CD4-positive, alpha-beta T cell treated with Interferon gamma for 1 hour (primary cell): Measurements from ENCODE around the gene SH2B3.

Experiments
- DNase-seq: peaks from one replicate; pipeline ENCODE4 v3.0.0-alpha.2; 2020

Gene SH2B3

DNA sequence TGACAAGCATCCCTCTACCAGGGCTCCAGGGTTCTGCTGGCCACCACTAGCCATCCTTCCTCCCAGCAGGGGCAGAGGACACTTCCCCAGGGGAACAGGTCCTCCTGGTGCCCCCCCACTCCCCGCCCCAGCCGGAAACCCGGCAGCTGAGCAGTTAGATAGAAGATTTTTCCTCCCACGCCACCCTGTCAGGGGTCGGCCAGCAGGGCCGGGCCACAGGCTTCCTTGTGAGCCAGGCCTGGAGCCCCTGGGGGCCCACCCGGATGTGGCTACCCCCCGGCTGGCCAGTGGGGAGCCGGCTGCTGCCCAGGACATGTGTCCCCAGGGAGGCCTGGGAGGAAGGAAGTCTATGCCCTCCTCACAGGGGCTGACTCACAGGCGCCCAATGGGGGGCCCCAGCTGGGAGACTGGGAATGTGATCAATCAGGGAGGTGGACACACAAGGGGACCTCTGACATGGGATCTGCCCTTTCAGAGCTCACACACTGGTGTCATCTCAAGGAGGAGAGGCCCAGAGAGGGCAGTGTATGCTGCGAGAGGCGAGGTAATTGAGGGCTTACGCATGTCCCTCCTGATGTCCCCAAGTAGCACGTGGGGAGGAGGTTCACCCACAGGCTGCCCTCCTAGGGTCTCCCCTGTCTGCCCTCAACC is 4.2 kb downstream of the SH2B3 start:
- DNase-seq: no peak

DNA sequence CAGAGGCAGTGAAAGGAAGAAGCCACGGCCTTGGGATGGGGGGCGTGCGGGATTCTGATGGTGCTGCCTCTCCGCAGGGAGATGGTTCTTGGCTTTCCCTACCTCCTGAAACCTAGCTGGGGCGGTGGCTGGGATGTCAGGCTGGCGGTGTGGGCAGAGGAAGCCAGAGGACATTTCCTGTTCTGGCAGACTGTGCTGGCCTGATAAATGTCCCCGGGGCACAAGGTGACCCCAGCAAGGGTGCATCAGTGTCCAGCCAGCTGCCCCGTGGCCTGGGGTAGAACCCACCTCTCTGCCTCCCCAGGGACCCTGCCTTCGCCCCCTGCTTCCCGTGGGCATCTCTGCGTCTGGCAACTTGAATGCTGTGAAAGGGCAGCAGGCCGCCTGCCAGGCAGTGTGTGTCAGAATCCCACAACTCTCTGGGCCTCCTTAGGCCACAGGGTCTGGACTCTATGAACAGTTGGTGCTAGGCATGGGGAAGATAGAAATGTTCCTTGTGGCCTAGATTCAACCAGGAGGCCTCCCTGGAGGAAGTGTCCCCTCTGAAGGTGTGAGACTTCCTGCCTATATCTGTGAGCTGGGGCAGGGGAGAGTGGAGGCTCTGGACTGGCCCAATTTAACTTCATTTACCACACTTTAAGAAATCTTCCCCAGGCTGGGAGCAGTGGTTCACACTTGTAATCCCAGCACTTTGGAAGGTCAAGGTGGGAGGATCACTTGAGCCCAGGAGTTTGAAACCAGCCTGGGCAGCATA is 4.9 kb downstream of the SH2B3 start:
- no peak for DNase-seq

DNA sequence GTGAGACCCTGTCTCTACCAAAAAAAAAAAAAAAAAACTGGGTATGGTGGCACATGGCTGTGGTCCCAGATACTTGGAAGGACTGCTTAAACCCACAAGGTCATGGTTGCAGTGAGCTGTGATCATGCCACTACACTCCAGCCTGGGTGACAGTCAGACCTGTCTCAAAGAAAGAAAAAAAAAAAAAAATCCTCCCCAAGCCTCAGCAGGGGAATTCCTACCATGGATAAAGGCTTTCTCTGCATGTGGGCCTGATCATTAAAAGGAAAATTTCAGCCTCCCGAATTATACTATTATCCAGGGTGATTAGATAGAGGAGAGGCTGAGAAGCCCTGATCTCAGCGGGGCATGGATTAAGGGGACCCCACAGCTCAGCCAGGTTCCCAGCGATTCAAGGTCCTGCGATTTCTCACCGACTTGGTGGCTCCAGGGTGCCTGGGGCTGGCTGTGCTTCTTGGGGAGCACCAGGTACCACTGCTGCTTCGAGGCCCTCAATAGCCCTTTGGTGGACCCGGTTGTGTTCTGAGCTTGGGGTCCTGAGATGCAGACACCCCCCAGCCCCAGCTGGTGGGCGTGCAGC is 5.6 kb downstream of the SH2B3 start:
- DNase-seq: no peak

DNA sequence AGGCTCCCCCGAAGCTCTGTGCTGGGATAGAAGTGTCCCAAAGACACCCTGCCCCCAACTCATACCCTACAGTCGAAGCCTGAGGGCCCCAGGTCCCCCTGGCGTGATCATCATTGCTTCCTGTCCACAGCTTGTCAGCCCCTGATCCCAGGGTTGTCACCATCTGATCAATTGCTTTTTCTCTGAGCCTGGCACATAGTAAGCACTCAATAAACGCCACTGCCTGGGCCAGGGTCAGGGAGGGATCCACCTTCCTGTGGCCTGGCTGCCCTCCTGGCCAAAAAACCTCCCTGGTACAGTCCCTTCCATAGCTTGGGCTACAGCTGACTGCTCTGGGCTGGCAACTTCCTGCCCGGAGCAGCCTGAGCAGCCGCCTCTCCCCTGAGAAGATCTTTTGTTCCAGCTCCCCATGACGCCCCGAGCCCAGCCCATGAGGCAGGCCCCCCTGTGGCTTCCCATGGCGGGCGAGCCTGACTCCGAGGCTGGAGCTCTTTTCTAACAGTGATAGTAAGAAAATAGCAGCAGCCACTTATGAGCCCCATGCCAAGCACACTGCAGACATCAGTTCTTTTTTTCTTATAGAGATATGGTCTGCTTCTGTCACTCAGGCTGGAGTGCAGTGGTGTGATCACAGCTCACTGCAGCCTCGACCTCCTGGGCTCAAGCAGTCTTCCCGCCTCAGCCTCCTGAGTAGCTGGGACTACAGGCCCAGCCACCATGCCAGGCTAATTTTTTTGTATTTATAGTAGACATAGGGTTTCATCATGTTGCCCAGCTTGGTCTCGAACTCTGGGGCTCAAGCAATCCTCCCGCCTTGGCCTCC is 6.5 kb downstream of the SH2B3 start:
- no peak for DNase-seq

DNA sequence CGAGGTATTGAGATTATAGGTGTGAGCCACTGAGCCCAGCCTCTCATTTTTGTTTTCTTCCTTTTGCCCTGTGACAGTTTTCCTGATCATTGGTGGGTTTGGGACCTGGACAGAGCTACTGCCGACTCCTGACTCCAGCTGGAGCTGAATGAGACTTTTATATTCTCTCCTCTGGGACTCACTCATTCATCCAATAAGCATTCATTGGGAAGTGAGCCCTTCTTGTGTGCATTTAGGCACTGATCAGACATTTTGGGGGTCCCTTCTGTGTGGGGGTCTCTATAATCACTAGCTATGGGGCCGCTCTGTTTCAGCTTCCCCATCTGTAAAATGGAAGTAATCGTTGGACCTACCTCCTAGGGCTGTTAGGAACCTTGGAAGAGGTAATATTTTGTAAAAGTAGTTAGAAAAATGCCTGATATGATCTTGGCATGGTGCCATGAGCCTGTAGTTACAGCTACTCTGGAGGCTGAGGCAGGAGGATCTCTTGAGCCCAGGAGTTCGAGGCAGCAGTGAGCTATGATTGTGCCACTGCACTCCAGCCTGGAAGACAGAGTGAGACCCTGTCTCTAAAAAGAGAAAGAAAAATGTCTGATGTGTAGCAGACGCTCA is 7.2 kb downstream of the SH2B3 start:
- no peak for DNase-seq

DNA sequence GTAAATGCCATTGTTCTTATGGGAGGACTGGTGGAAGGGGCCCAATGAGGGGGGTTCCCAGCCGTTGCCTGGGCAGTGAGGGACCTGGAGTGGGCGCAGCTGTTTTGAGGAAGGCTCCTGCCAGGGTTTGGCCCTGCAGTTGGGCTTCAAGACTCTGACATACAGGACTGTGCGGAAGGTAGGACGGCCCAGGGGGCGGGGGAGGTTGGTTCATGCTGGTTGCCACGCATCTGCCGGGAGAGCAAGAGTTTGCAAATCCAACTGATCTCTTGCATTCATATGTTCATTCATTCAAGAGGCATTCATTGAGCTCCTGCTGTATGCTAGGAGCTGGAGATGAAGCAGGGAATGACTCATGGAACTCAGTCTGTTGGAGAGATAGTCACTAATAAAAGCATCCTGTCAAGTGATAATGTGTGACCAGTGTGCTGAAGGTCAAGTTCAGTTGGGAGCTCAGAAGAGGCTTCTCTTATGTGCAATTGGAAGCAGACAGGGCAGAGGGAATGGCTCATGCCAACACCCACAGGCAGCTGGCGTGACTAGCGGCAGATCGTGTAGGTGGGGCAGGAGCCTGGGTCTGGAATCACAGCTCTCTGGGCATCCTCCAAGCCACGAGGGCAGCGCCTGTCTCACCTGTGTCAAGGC is 7.8 kb downstream of the SH2B3 start:
- no peak for DNase-seq

DNA sequence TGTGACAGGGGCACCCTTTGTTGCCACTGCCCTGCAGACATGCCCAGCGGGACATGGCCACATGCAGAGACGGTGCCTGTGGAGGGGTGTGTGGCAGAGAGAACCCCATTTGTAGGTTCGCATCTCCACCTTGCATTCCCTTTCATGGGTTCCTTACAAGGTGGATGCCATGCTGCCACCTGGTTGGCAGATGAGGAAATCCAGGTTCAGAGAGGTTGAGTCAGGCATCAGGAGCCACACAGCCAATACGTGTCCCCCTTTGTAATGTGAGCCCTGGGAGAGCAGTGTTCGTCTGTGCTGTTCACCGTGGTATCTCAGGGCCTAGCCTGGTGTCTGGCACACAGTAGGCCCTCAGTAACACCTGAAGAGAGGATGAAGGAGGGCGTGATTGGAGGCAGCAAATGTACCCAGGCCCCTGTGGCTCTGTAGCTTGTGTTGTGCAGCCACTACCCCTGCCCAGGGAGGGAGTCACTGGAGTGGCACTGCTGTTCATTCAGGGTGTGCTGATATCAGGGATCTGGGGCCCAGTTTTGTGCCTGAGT is 9.1 kb downstream of the SH2B3 start:
- DNase-seq: no peak

DNA sequence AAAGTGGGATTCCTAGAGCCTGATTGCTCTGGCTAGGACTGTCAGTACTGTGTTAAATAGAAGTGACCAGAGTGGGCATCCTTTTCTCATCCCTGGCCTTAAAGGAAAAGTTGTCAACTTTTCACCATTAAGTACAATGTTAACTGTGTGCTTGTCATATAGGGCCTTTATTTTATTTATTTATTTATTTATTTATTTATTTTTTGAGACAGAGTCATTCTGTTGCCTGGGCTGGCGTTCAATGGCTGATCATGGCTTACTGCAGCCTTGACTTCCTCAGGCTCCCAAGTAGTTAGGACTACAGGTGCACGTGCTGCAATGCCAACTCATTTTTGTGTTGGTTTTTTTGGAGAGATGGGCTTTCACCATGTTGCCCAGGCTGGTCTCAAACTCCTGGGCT is 11.6 kb downstream of the SH2B3 start:
- DNase-seq: no peak

DNA sequence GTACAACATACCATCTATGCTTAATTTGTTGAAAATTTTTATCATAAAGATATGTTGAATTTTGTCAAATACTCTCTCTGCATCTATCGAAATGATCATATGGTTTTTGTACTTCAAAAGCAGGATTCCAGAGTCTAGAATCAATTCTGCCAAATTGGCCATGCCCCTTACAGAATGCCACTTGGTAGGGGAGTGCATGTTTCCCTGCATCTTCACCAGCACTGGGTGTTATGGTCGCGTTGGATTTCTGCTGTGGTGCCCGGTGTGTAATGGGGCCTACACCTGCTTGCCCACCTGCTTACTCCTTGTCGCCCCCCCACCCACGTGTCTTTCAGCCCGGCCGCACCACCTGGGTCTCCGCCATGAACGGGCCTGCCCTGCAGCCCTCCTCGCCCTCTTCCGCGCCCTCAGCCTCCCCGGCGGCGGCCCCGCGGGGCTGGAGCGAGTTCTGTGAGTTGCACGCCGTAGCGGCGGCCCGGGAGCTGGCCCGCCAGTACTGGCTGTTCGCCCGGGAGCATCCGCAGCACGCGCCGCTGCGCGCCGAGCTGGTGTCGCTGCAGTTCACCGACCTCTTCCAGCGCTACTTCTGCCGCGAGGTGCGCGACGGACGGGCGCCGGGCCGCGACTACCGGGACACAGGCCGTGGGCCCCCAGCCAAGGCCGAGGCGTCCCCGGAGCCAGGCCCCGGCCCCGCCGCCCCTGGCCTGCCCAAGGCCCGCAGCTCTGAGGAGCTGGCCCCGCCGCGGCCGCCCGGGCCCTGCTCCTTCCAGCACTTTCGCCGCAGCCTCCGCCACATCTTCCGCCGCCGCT is 12.3 kb downstream of the SH2B3 start:
- no peak for DNase-seq

DNA sequence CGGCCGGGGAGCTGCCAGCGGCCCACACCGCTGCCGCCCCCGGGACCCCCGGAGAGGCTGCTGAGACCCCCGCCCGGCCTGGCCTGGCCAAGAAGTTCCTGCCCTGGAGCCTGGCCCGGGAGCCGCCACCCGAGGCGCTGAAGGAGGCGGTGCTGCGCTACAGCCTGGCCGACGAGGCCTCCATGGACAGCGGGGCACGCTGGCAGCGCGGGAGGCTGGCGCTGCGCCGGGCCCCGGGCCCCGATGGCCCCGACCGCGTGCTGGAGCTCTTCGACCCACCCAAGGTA is 12.8 kb downstream of the SH2B3 start:
- no peak for DNase-seq

DNA sequence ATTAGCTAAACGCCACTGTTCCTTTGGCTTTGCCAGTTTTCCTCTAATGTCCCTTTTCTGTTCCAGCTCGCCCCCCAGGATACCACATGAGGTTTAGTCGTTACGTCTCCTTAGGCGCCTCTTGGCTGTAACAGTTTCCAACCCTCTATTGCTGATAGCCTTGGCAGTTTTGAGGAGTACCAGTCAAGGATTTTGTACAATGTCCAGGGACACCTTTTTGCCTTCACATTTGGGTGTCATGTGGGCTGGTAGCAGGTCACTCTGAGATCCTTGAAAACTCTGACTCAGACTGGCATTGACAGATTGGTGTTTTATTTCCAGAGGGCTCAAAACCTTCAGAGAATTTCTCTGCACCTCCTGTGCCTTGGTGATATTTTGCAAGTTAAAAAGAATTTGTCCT is 14.1 kb downstream of the SH2B3 start:
- no peak for DNase-seq

DNA sequence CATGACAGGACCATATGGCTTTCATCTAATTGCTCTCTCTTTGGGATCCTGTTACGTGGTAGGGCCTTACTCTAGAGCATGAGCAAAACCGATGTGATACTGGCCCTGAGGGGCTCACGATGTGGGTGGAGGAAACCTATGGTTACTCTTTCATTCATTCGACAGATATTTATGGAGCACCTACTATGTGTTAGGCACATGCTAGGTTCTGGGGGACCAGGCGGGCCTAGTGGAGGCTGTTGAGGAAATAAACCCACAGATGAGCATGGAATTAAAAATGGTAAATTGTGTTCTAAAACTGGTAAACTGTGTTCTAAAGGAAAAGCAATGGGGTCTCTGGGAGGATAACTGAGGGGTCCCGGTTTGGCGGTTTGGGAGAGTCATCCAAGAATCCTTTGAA is 14.8 kb downstream of the SH2B3 start:
- DNase-seq: no peak

DNA sequence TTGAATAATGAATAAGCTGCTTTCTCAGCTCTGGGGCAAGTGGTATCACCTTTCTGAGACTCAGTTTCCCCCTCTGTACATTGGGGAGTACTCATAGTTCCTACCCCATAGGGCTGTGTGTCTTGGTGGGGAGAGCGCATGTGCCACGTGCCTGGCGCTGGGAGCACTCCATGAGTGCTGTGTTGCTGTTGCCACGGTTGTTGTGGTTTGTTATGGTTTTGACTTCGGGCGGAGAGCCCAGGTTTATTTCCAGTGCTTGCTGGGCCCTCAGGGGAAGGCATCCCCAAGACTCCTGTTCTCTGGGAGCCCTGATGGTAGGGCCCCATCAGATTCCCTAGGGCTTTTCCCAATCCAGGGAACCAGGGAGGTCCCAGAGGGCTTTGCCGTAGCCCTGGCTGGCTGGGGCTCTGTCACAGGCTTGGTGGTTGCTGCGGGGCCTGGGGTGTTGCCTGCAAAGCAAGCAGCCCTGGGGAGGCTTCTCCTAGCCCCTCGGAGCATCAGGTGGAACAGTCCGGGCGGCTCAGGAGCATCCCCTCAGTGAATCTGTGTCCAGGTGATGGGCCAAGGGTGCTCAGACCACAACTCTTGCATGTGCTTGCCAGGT is 18.6 kb downstream of the SH2B3 start:
- no peak for DNase-seq

DNA sequence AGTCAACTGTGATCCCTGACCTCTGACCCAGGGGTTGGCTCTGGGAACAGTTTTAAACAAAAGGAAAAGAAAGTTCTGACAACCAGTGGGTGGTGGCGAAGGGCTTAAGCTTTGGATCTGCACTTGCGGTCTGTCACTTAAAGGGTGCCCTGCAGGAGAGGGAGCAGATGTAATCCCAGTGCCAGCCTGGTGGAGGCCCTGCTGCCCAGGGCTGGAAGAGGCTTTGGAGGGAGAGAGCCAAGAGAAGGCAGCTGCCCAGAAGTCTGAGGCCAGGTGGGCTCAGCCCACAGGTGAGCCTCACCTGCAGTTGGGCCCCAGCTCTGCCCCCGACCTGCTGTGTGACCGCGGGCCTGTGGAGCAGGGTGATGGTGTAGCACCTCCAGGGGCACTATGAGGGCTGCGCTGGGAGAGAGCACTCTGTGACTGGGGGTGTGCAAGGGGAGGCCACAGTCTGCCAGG is 19.1 kb downstream of the SH2B3 start:
- no peak for DNase-seq

DNA sequence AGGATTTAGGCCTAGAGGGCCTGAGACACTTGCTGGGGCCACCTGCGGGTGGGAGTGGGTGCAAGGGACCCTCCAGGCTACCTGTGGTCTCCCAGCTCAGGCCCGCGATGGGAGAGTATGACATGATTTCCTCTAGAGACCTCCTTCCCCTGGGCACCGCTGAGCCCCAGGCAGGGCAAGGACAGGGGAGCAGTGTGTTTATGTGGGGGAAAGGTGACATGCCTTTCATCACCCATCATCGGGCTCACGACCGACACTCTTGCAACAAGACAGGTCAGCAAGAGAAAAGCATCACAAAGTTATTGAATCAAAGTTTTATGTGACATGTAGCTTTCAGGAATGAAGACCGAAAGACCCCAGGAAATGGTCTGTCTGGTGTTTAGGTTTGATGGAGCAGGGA is 19.9 kb downstream of the SH2B3 start:
- no peak for DNase-seq

DNA sequence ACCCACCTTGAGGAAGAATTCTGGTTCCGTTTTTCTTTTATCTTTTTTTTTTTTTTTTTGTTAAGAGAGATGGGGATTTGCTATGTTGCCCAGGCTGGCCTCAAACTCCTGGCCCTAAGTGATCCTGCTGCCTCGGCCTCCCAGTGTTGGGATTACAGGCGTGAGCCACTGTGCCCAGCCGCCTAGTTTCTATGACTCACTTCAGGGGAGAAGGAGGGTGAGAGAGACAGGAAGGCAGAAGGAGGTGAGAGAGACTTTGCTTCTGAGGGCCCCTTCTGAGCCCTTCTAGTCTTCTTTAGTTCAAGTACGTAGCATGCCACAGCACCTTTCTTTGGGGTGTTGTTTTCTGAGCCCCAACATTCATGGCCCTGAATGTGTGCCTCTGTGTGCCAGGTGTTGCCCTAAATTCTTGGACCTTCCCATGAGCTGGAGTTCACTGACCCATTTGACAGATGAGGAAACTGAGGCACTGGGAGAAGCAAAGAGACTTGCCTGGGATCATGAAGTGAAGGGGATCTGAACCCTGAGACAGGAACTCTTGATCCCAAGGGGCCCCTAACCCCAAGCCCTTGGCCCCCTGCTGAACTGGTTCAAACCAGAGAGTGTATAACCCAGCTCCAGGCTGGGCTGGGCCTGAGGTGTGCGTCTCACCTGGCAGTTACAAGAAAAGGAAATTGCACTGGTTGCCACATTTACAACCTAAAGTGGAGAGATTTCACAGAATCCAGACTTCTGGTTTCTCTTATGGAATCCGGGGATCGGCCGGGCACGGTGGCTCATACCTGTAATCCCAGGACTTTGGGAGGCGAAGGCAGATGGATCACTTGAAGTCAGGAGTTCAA is 20.8 kb downstream of the SH2B3 start:
- peak; percentile 19 for DNase-seq

DNA sequence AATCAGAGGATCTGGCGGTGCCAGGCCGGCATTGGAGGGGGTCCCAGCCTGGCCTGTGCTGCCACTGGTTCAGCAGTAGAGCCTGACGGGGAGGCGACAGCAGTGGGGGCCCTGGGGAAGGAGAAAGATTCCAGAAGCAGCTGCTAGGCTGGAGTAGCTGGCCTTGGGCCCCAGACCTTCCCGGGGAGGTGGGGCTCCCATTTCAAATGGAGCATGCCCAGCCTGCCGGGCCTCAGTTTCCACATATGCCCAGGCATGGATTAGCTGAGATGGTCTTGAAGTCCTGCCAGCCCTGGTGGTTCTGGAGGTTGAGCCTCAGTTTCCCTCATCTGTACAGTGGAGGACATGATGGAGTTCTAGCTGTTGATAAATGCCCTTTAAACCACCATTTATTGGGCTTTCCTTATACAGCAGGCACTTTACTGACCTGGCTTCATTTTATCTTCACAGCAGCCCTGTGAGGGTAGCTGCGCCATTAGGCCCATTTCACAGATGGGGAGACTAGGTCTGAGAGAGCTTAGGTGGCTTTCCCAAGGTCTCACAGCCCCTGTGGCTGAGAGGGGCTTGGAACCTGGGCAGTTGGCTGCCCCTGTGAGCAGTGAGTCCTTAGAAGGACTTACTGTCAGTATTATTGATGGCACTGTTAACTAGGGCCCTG is 21.8 kb downstream of the SH2B3 start:
- no peak for DNase-seq

DNA sequence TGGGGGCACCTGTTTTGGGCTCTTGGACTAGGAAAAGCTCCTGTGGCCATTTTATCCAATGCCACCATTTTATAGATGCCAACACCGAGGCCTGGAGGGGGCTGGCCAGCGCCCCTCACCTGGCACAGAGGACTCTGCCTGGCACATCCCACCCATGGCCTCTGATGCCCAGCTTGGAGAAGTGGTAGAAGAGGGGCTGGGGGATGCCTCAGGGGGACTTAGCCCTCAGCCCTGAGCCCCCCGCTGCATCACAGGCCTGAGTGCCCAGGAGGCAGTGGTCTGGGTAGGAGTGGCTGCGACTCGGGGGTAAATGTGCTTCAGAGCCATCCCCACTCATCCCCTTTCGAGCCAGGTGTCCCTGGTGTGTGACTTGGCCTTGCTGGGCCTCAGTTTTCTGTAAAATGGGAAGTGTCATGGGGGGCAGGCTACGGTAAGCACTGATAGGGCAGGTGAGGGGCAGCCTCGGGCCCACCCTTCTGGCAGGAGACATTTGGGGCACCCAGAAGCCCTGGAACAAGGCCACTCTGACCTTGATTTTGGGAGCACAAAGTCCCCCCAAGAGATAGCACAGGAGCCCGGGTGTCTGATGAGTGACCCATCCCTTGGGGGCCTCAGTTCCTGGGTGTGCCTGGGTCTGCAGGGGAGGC is 22.5 kb downstream of the SH2B3 start:
- no peak for DNase-seq

DNA sequence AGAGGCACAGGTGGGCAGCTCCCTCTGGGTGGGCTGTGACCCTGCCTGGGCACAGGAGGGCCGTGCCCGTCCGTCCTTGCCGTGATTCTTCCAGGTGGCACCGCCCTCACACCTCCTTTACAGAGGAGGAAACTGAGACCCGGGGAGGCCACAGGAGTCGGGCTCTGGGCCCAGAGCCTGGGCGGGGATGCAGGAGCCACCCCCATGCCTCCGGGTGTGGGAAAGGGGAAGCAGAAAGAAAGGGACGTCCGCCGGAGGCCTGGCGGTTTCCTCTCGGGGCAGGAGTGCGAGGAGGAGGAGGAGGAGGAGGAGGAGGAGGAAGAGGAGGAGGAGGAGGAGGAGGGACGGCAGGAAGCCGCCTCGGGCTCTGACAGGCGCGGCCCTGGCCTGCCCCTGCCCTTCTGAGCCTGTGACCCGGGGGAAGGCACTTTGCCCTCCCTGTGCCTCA is 23.0 kb downstream of the SH2B3 start:
- peak; percentile 52 for DNase-seq
